NCI-H510A (cell line): ENCODE data around the gene SLCO1C1.
"Not testable (repeated sequence)": the region's sequence is repeated elsewhere in the genome, so short reads cannot be mapped to it uniquely, and the experiment has no call there.

ENCODE experiments used
- DNase-seq: peaks from one replicate; lab custom pipeline; 2025; lab: John Stamatoyannopoulos, UW

The SLCO1C1 gene

GRCh38 chr12:20695232-20695631 lies at the start of gene SLCO1C1:
SLCO1C1 (plus strand) TSS chr12:20695332; CDS start chr12:20699577, 4,245 bp downstream.
- DNase-seq = no peak

DNA sequence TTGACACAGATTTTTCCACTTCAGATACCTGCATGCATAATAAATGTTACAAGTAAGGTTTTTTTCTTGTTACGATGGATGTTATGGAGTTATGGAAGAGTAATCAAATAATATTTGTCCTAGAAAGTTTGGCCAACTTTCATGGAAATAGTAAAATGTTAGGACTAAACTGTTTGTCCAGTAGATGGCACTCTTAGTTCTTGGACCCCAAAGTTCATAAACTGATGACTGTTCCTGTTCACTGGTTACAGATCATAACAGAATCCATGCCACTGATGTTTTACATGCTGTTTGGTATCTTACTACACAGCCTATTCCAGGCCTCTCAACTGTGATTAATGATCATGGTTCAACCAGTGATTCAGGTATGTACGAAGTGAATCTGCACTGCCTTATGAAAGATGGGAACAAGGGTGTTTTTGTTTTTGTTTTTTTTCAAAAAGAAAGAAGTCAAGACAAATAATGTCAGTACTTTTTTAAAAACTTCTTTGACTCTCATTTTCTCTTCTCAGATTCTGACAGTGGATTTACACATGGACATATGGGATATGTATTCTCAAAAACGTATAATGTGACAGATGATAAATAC lies 48.8 kb upstream of the SLCO1C1 start:
- peak; percentile 12 for DNase-seq

DNA sequence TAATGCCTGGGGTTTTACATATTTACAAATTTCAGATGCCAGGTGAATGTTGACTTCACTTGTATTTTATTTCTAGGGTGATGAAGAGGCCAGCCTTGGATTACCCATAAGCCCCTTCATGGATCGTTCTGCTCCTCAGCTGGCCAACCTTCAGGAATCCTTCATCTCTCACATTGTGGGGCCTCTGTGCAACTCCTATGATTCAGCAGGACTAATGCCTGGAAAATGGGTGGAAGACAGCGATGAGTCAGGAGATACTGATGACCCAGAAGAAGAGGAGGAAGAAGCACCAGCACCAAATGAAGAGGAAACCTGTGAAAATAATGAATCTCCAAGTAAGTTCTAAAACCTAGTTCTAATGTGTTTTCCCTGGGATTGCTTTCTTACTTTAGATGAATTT lies 41.3 kb upstream of the SLCO1C1 start:
- DNase-seq = no peak

DNA sequence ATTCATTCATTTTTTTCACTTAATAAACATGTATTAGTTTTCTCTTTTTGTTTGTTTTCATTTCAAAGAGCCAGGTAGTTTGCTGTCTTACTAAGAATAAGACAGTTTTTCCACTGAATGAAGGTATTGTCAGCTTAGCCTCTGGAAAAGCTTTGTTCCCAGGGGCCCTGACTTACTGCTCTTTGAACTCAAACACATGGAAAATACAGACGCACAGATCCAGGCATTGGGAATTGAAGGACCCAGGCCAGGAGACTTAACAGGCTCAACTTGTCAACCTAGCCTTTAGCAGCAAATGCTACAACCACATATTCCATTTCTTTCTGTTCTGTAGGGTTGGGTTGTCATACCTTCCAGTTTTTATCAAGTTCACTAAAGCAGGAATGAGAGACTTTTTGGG lies 38.5 kb upstream of the SLCO1C1 start:
- DNase-seq = no peak

DNA sequence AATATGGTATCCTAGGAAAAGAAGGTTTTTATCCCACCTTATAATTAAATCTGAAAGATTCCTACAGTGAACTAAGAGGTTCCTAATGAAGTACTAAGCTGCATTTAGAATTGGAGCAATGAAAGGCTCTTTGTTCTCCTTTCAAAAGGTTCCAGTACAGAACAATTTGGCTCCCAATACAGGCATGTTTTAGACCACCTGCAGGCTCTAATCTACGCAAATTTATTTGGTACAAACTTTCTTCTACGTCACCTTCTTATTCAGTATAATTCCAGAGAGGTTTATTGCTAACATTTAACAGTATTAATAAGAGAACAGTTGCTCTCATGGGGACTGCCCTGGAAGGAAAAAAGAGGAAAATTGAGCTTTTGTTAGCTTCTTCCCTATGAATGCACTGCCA lies 37.6 kb upstream of the SLCO1C1 start:
- DNase-seq = no peak

GRCh38 chr12:20681334-20681733 lies 13.8 kb upstream of the SLCO1C1 start:
- DNase-seq = no peak

DNA sequence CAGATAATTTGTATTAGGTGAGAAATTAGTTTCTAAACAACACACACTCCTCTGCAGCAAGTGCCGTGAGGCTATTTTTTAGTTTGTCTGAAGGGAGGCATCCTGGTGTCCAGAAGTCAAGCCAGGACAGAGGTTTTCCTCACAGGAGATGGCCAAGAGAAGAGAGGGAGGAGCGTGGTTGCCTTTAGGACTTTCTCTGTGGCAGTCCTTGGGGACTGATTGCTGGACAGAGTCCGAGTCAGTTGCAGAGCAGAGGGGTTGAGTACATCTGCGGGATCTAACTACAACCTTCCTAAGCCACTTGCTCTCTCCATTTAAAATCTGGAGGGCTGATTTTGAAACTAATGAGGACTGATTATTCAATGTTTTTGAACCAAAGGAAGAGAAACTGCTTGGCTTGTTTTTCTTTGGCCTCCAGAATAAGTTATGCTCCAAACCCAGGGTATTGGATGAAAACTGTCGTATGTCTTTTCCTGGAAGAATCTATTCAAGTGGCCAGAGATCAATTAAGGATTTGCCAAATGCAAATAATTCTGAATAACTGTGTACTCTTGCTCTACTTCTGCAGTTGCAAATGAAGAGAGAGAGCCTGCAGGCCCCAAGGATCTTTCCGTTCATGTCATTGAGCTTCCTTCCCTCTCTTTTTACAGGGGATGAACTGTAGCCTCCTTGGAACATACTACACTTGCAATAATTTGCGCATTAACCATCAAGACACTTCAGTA lies 1.2 kb downstream of the SLCO1C1 start:
- no peak for DNase-seq

DNA sequence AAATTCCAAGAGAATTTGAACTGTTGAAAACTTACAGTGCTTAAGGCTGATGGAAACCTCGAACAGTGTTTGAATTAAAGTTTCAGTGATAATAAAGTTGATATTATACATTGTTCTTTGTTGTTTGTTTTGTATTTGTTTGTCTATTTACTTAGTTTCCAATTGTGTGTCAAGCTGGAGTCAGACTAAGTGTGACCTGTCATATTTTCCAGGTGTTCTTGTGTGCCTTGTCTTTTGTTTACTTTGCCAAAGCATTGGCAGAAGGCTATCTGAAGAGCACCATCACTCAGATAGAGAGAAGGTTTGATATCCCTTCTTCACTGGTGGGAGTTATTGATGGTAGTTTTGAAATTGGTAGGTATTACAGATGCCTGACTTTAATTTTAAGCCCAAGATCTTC lies 6.0 kb downstream of the SLCO1C1 start:
- DNase-seq = peak; percentile 22

DNA sequence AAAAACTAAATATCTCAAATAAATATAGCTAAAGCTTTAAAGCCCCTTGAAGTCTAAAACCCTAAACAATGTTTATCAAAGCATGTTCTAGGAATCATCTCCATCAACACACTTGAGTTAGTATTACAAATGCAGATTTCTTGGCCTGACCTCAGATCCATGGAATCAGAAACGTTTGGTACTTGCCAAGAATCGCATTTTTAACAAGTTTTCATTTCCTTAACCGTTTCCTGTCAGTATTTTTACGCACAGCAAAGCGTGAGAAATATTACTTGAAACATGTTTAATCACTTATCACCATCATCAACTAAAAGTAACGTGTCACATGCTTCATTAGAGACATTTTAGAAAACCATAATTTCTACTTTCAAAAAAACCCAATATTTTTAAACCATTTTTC lies 9.7 kb downstream of the SLCO1C1 start:
- DNase-seq = no peak

GRCh38 chr12:20711846-20712245 lies 16.7 kb downstream of the SLCO1C1 start:
- no peak for DNase-seq

GRCh38 chr12:20716037-20716436 lies 20.9 kb downstream of the SLCO1C1 start:
- DNase-seq = peak; percentile 39

DNA sequence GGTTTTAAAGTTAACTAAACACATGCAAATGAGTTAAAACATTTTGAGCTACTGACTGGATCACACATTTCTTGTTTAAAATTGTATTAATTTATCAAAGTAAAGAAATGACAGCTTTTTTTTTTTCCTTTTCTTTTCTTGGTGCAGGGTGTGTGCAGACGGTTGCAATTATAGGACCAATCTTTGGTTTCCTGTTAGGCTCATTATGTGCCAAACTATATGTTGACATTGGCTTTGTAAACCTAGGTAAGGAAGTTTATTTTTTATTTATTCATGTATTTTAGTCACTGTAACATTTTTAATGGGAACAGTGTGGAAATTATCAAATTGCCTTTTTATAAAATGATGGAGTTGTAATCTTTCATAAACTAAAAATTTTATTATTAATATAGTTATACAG lies 21.9 kb downstream of the SLCO1C1 start:
- no peak for DNase-seq

GRCh38 chr12:20718294-20718693 lies 23.2 kb downstream of the SLCO1C1 start:
- DNase-seq = no peak

DNA sequence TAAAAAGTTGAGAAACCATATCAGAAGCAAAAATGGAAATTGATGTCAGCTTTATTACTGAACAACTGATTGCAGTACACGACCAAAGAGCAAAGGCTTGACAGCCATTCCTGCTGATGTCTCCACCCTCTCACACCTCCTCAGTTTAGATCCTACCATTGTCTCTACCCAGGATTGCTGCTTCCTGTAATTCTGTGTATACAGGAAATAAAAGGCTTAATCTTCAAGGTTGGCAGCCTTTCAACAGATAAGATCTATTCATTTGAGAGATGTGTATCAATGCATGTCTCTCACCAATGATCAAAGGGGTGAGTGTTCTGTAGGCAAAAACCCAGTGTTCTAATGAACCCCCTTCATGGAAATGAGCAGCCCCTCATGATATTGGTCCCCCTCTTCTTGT lies 27.0 kb downstream of the SLCO1C1 start:
- no peak for DNase-seq

GRCh38 chr12:20731274-20731673 lies 36.1 kb downstream of the SLCO1C1 start:
- DNase-seq = no peak

GRCh38 chr12:20740972-20741371 lies 45.8 kb downstream of the SLCO1C1 start:
- DNase-seq = no peak

DNA sequence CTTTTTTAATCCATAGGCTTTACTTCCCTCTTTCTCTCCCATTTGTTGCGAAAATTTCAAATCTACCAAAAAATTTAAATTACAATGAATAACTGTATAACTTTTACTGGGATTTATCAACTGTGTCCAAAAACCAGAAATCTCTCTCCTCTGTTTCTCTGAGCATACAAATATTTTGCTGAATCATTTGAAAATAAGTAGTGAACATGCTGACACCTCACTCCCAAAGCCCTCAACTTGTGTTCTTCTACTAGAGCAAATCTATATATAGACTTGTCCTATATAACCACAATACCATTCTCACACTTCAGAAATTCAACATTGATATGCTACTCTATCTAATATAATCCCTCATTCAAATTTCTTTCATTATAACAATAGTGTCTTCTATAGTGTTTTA lies 53.1 kb downstream of the SLCO1C1 start:
- no peak for DNase-seq

DNA sequence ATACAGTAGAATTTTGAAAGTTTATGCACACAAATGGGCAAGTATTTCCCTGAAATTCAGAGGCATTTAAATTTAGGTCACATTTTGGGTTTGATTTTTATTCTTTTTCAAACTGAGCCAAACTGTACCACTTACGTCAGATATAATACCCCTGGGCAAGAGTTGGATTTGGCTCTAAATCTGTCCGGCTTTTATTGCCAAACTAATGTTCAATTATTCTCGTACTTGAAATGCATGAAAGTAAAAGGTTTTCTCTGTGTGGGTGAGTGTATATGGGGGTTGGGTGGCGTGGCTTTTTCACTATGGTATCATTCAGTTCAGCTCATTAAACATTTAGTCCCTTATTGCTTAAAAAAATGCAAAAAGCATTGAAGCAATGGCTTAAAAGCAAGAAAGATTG lies 55.9 kb downstream of the SLCO1C1 start:
- no peak for DNase-seq

GRCh38 chr12:20777420-20777819 lies 82.3 kb downstream of the SLCO1C1 start:
- DNase-seq = no peak

GRCh38 chr12:20778969-20779368 lies 83.8 kb downstream of the SLCO1C1 start:
- no peak for DNase-seq

DNA sequence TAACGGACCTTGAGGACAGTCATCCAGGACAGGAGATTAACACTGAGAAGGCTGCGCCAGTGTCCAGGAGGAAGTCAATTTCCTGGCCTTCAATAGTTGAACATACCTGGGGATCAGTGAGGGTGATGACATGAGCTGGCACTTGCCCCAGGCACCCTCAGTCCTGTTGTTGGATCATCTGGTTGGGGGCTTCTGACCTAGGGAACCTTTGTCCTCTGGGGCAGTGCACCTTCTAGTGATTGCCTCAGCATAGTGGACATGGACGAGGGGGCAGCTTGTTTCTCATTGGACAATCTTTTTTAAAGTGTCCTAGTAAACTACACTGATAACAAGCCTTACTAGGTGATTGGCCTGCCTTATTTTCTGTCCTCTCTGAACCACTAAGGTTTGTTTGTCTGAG lies 84.8 kb downstream of the SLCO1C1 start:
- not testable (repeated sequence) for DNase-seq

DNA sequence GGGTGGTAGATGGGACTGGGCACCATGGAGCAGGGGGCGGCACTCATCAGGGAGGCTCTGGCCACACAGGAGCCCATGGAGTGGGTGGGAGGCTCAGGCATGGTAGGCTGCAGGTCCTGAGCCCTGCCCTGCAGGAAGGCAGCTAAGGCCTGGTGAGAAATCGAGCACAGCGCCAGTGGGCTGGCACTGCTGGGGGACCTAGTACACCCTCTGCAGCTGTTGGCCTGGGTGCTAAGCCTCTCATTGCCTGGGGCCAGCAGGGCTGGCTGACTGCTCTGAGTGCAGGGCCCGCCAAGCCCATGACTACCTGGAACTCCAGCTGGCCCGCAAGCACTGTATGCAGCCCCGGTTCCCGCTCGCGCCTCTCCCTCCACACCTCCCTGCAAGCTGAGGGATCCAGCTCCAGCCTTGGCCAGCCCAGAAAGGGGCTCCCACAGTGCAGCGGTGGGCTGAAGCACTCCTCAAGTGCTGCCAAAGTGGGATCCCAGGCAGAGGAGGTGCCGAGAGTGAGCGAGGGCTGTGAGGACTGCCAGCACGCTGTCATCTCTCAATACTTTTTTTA lies 88.7 kb downstream of the SLCO1C1 start:
- not testable (repeated sequence) for DNase-seq

GRCh38 chr12:20792971-20793370 lies 97.8 kb downstream of the SLCO1C1 start:
- no peak for DNase-seq

- no peak for DNase-seq
Measured at GRCh38 chr12:20798554-20798953, 103.4 kb downstream of the SLCO1C1 start.
